K562 treated with DMSO at 1 percent for 24 hours (cell line): ENCODE data around the gene PPEF1. TPM values are rescaled to one million over a fixed set of nuclear protein-coding genes. Genes with fewer than 3 reads are reported as not detected.

ENCODE experiments used
- total RNA-seq: library from RNA; unstranded; fragments of 300-600 nt; gene quantifications from 2 replicates; pipeline ENCODE4 v1.2.3, GENCODE V29; 2022; ENCODE audit warnings: low read depth; ENCODE audit not compliant: insufficient read depth

The PPEF1 gene
- not detected in 2 replicates for total RNA-seq

GRCh38 chrX:18707426-18708049 lies at the start of gene PPEF1:
Gene PPEF1, plus strand, starts transcription at chrX:18707645. Its CDS starts 136 bp downstream, at chrX:18707781.

GRCh38 chrX:18672008-18672407 lies 35.4 kb upstream of the PPEF1 start, which contains the start of gene RS1:
Gene RS1, minus strand, starts transcription at chrX:18672108. Its CDS starts 40 bp downstream, at chrX:18672068.

Other genes with a start within 250 kb of the PPEF1 start
- gene RS1, start 35.5 kb upstream of the PPEF1 start, total RNA-seq, result not detected in 2 replicates